Ectodermal cell (in vitro differentiated cells): ENCODE measurements around the gene PRKCB.

Experiments used
- H3K27ac ChIP-seq: 2 replicates; pipeline ENCODE4 v1.7.0; 2013; ENCODE audit warnings: mild to moderate bottlenecking, low read depth, low read length; ENCODE audit not compliant: insufficient read depth, poor library complexity, severe bottlenecking
- H3K27me3 ChIP-seq: 2 replicates; pipeline ENCODE4 v1.7.0; 2013; ENCODE audit warnings: mild to moderate bottlenecking, low read length; ENCODE audit not compliant: insufficient read depth, control insufficient read depth, poor library complexity, severe bottlenecking
- H3K36me3 ChIP-seq: one replicate; pipeline ENCODE4 v1.7.0; 2013; ENCODE audit warnings: low read length; ENCODE audit not compliant: control insufficient read depth, insufficient read depth
- H3K4me1 ChIP-seq: one replicate; pipeline ENCODE4 v1.7.0; 2013; ENCODE audit warnings: low read length; ENCODE audit not compliant: control insufficient read depth, insufficient read depth
- H3K4me3 ChIP-seq: 2 replicates; pipeline ENCODE4 v1.7.0; 2013; ENCODE audit warnings: low read depth, low read length, control low read depth; ENCODE audit not compliant: insufficient read depth
- H3K9me3 ChIP-seq: 2 replicates; pipeline ENCODE4 v1.7.0; 2013; ENCODE audit warnings: mild to moderate bottlenecking, low read length, moderate library complexity; ENCODE audit not compliant: control insufficient read depth
- WGBS, 2 experiments: methylation state at CpG; one replicate each; pipeline ENCODE4 v1.1.7; 2013; ENCODE audit warnings: missing lambda C conversion rate in 2 of 2; 5-methylcytosine and 5-hydroxymethylcytosine counted together

PRKCB gene

GRCh38 chr16:23833960-23834685 is 1.7 kb upstream of the PRKCB start:
- Histone ChIP-seq H3K27ac (no peak overlapping the region), H3K4me1 (peaks cover 5% of the 10 kb centered on the region), H3K36me3 (no peaks in the 10 kb centered on the region), H3K9me3 (no peaks in the 10 kb centered on the region), H3K27me3 (peaks cover 39% of the 10 kb centered on the region), H3K4me3 (no peak overlapping the region)
- 83 to 87% methylated on average over 7 of the region's 7 CpGs for WGBS, 2 experiments

- Histone ChIP-seq H3K36me3 (no peaks in the 10 kb centered on the region), H3K4me3 (peak overlapping the region; percentile 53), H3K27me3 (peaks cover 39% of the 10 kb centered on the region), H3K27ac (no peak overlapping the region), H3K9me3 (no peaks in the 10 kb centered on the region), H3K4me1 (peaks cover 5% of the 10 kb centered on the region)
- WGBS, 2 experiments: 0% methylated on average over 45 of the region's 45 CpGs
These were observed 258 bp downstream of the PRKCB start for GRCh38 chr16:23836078-23836403.

DNA sequence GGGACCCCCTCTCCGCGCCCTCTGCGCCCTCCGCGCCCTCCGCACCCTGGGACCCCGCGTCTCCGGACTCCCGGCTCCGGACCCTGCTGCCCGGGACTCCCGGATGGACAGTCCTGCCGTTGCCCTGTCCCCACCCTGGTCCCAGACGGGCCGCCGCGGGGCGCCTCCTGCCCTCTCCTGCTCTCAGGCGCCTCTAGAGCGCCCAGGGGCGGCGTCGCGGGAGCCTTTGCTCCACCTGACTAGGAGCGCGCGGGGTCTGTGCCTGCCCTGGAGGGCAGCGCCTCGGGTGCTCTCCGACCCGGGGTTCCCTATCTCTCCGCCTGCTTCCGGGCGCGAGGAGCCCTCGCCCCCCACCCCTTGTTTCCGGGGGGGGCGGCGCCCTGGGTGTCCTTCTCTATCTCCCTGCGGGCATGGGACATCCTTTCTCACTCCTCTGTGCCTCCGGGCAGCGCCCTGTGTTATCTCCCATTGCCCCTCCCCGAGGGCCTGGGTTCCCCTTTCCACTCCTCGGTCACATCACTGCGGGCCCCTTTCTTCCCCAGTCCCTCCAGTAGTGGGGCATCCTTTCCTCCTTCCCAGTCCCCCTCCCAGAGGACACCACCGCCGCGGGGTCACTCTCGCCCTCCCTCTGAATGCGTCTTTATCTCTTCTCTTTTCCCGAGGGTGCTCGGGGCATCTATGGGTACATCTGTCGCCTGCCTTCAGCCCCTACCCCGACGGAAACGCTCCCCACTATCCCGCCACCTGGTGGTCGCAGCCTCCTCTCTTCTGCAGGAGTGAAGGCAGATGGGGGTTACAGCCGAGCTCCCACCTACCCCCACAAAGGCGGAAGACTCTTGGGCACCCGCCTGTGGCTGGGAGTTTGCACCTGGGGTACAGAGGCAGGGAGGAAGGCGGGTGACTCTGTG is 875 bp downstream of the PRKCB start:
- Histone ChIP-seq H3K4me3 (peak overlapping the region; percentile 53), H3K36me3 (no peaks in the 10 kb centered on the region), H3K9me3 (no peaks in the 10 kb centered on the region), H3K27ac (no peak overlapping the region), H3K27me3 (peaks cover 39% of the 10 kb centered on the region), H3K4me1 (peaks cover 5% of the 10 kb centered on the region)
- WGBS, 2 experiments: 4% methylated on average over 63 of the region's 63 CpGs

DNA sequence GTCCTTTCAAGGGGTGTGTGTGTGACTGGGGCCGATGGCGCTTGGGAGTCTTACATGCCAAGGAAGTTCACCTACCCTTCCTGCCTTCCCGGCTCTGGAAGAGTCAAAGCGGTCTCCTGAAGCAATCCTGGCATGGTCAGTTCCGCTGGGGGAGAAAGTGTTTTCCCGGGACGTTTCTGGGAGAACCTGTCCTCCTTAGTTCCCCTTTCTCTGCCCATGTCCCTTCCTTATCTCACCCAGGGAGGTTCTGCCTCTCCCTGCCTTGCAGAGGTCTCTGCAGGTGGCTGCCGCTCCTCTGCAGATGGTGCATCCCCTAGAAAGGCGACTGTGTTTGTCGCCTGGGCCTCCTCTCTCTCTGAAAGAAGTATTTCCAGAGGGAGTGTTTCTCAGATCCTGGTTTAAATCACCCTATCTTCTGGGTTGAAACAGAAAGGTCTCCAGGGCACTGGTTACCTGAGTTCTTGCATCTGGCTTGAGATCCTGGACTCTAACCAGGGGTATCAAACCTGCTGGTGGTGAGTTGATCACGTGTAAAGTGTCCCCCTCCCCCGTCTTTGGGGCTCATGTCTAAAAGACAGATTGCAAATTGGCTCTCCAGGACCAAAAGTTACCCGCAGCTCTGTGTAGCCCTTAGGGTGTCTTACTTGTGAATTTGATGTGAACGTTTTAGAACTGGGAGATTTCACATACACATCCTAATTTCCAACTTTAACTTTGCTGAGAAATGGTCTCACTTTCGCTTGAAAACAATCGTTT is 1.9 kb downstream of the PRKCB start:
- Histone ChIP-seq H3K4me1 (peaks cover 5% of the 10 kb centered on the region), H3K27me3 (peaks cover 39% of the 10 kb centered on the region), H3K36me3 (no peaks in the 10 kb centered on the region), H3K4me3 (no peak overlapping the region), H3K27ac (no peak overlapping the region), H3K9me3 (no peaks in the 10 kb centered on the region)
- WGBS, 2 experiments: 62 to 67% methylated on average over 15 to 16 of the region's 16 CpGs

GRCh38 chr16:23838485-23839142 is 2.8 kb downstream of the PRKCB start:
- Histone ChIP-seq H3K9me3 (no peaks in the 10 kb centered on the region), H3K27ac (no peak overlapping the region), H3K4me1 (peaks cover 5% of the 10 kb centered on the region), H3K4me3 (no peak overlapping the region), H3K36me3 (no peaks in the 10 kb centered on the region), H3K27me3 (peaks cover 36% of the 10 kb centered on the region)
- WGBS, 2 experiments: 78 to 81% methylated on average over 9 of the region's 9 CpGs

DNA sequence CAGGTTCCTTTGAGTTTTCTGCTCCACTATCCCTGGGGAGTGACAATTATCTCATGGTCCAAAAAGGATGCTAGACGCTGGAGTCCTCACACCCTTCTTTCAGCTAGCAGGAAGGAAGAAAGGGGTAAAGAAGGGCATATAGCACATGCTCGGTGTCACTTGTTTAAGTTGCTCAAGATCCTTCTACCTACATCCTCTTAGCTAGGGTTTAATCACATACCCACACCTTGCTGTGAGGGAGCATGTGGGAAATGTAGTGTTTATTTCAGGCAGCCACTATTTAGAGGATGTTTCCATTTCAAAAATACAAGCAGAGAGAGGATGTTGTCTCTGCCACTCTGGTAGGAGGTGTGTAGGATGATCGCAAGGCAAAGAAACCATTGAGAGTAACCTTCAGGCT is 4.5 kb downstream of the PRKCB start:
- Histone ChIP-seq H3K36me3 (no peaks in the 10 kb centered on the region), H3K4me1 (peaks cover 1% of the 10 kb centered on the region), H3K9me3 (no peaks in the 10 kb centered on the region), H3K27me3 (peaks cover 20% of the 10 kb centered on the region), H3K4me3 (no peak overlapping the region), H3K27ac (no peak overlapping the region)
- WGBS, 2 experiments: 67 to 83% methylated on average over 2 of the region's 3 CpGs

GRCh38 chr16:23842137-23842600 is 6.4 kb downstream of the PRKCB start:
- H3K36me3 ChIP-seq: no peaks in the 10 kb centered on the region
- no peaks in the 10 kb centered on the region for H3K9me3 ChIP-seq
- 92 to 97% methylated on average over 3 of the region's 3 CpGs for WGBS, 2 experiments
- H3K27ac ChIP-seq: no peak overlapping the region
- H3K4me3 ChIP-seq: no peak overlapping the region
- no peaks in the 10 kb centered on the region for H3K4me1 ChIP-seq
- peaks cover 7% of the 10 kb centered on the region for H3K27me3 ChIP-seq

GRCh38 chr16:23843143-23843542 is 7.4 kb downstream of the PRKCB start:
- H3K36me3 ChIP-seq: no peaks in the 10 kb centered on the region
- H3K4me3 ChIP-seq: no peak overlapping the region
- H3K4me1 ChIP-seq: no peaks in the 10 kb centered on the region
- no peak overlapping the region for H3K27ac ChIP-seq
- H3K9me3 ChIP-seq: no peaks in the 10 kb centered on the region
- WGBS, 2 experiments: 81 to 88% methylated on average over 4 of the region's 4 CpGs
- no peaks in the 10 kb centered on the region for H3K27me3 ChIP-seq

DNA sequence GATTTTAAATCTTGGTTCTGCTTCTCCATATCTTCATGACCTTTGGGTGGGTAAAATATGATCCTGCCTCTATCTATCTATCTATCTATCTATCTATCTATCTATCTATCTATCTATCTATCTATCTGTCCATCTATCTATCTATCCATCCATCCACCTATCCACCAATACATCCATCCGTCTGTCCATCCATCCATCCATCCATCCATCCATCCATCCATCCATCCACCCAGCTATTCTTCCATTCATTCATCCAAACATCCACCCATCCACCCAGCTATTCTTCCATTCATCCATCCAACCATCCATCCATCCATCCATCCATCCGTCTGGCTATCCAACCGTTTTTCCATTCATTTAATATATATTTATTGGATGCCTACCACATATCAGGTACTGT is 11.5 kb downstream of the PRKCB start:
- H3K27me3 ChIP-seq: no peaks in the 10 kb centered on the region
- H3K36me3 ChIP-seq: no peaks in the 10 kb centered on the region
- no peak overlapping the region for H3K27ac ChIP-seq
- no peak overlapping the region for H3K4me3 ChIP-seq
- H3K4me1 ChIP-seq: no peaks in the 10 kb centered on the region
- 61 to 95% methylated on average over 1 to 3 of the region's 3 CpGs for WGBS, 2 experiments
- H3K9me3 ChIP-seq: peaks cover 2% of the 10 kb centered on the region
